BLaER1 treated with 17β-estradiol and CSF1 and Interleukin-3, amounts not matched to agents 10 nM and 100 nM (cell line): Measurements from ENCODE around the gene TPSAB1.
"Not testable (repeated sequence)": the region's sequence is repeated elsewhere in the genome, so short reads cannot be mapped to it uniquely, and the experiment has no call there.

ENCODE experiments used
- H3K27ac ChIP-seq, 11 experiments: shearing (Covaris generic); formaldehyde crosslinking; 2 replicates each; pipeline ENCODE4 v1.8.1; 2022
- H3K27me3 ChIP-seq, 11 experiments: shearing (Covaris generic); formaldehyde crosslinking; 2 replicates each; pipeline ENCODE4 v1.8.1; 2022
- H3K36me3 ChIP-seq, 11 experiments: shearing (Covaris generic); formaldehyde crosslinking; 2 replicates each; pipeline ENCODE4 v1.8.1; 2022
- H3K4me1 ChIP-seq, 10 experiments: shearing (Covaris generic); formaldehyde crosslinking; 2 replicates each; pipeline ENCODE4 v1.8.1; 2022
- H3K4me2 ChIP-seq, 11 experiments: shearing (Covaris generic); formaldehyde crosslinking; 2 replicates each; pipeline ENCODE4 v1.8.1; 2022
- H3K4me3 ChIP-seq, 10 experiments: shearing (Covaris generic); formaldehyde crosslinking; 2 replicates each; pipeline ENCODE4 v1.8.1; 2022
- H3K9ac ChIP-seq, 11 experiments: shearing (Covaris generic); formaldehyde crosslinking; 2 replicates each; pipeline ENCODE4 v1.8.1; 2022
- H3K9me3 ChIP-seq, 11 experiments: shearing (Covaris generic); formaldehyde crosslinking; replicated peaks in 1 of 11; 2 replicates each; pipeline ENCODE4 v1.8.1; 2022
- H4K20me1 ChIP-seq, 11 experiments: shearing (Covaris generic); formaldehyde crosslinking; 2 replicates each; pipeline ENCODE4 v1.8.1; 2022
- Cebpa-rat ChIP-seq, 11 experiments: shearing (Covaris generic); IDR thresholded peaks; 2 replicates each; pipeline ENCODE4 v1.8.1; 2022

Gene TPSAB1

DNA sequence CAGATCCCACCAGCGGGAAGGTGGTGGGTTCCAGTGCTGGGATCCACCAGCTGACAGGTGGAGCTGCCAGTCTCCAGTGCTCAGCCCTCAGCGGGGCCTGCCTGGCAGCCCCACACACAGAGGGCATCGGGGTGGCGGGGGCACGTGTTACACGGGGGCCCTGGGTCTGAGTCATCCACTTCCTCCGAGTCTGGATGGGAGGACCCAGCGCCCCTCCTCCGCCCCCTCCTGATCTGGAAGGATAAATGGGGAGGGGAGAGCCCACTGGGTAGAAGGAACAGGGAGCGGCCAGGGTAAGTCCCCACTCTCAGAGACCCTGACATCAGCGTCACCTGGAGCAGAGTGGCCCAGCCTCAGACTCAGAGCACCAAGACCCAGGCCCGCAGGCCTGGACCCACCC is at the start of gene TPSAB1:
TSS of gene TPSAB1 (plus strand) at position 270 of the 400 bp plus-strand sequence. CDS start 234 bp downstream, outside the sequence.
- Histone ChIP-seq H3K4me2 (peak within 1 kb of the TSS in 1 of 11 experiments; percentile 15; a peak in 2 of 22 replicates), H3K4me1 (peaks cover 0 to 11% (median 5%) of the 10 kb centered on the region in 10 experiments; a peak in 12 of 20 replicates)
- not testable (repeated sequence) for H3K27ac ChIP-seq, H3K9me3 ChIP-seq, H3K4me3 ChIP-seq, H3K27me3 ChIP-seq, H4K20me1 ChIP-seq, H3K36me3 ChIP-seq, H3K9ac ChIP-seq

DNA sequence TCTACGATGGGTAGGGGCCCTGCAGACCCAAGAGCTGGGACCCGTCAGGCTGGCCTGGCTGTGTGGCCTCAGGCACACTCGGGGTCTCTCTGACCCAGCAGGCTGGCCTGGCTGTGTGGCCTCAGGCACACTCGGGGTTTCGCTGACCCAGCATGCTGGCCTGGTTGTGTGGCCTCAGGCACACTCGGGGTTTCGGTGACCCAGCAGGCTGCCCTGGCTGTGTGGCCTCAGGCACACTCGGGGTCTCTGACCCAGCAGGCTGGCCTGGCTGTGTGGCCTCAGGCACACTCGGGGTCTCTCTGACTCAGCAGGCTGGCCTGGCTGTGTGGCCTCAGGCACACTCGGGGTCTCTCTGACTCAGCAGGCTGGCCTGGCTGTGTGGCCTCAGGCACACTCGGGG is 49.7 kb upstream of the TPSAB1 start:
- H3K4me3 ChIP-seq, H3K27me3 ChIP-seq, H3K9ac ChIP-seq, H3K36me3 ChIP-seq, H3K27ac ChIP-seq, H3K9me3 ChIP-seq: not testable (repeated sequence)
- H3K4me1 ChIP-seq = peaks cover 0 to 64% (median 37%) of the 10 kb centered on the region in 10 experiments; a peak in 16 of 20 replicates
- peak overlapping the region in 2 of 11 experiments; percentile 7 to 18; a peak in 1 of 22 replicates for H3K4me2 ChIP-seq
- H4K20me1 ChIP-seq = peaks cover 0 to 94% (median 83%) of the 10 kb centered on the region in 11 experiments; a peak in 20 of 22 replicates

DNA sequence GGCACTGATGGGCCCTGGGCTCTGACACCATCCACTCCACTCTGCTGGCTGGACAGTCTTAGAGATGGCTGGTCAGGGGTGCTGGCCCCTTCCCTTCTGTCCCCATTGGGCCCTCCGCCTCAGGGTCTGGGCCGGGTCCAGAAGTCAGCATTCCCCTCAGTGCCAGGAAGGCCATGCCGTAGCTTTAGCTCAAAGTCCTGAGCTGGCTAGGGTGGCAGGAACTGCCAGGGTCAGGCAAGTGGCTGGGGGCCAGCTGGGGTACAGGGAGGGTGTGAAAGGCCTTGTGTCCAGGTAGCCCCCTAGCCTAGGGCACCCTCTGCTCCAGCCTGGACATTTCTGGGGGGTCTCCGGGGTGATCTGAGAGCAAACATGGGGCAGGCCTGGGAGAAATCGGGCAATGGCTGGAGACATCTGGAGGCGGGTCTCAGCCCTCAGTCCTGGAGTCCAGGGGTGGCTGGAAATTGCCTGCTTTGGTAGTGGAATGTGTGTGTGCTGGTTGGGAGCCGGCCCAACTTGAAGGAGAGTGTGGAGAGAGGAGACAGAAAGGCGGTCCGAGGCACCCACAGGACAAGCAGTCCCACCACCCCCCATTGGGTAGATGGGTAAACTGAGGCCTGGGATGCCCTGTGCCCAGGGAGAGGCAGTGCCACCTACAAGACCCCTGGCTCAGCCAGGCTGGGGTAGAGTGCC is 48.0 kb upstream of the TPSAB1 start:
- H3K9me3 ChIP-seq = no peaks in the 10 kb centered on the region
- H3K4me1 ChIP-seq = peaks cover 0 to 68% (median 33%) of the 10 kb centered on the region in 10 experiments; a peak in 17 of 20 replicates
- no peak overlapping the region for H3K4me3 ChIP-seq
- no peak for TF ChIP-seq Cebpa-rat (IDR thresholded peaks at IDR 0.05)
- peaks cover 0 to 96% (median 85%) of the 10 kb centered on the region in 11 experiments; a peak in 20 of 22 replicates for H4K20me1 ChIP-seq
- no peak overlapping the region for H3K27ac ChIP-seq
- H3K9ac ChIP-seq = no peak overlapping the region
- no peaks in the 10 kb centered on the region for H3K36me3 ChIP-seq
- peak overlapping the region in 4 of 11 experiments; percentile 24 to 31 (median 30); a peak in 5 of 22 replicates for H3K4me2 ChIP-seq
- H3K27me3 ChIP-seq = peaks cover 0 to 6% (median 0%) of the 10 kb centered on the region in 11 experiments; a peak in 2 of 22 replicates

DNA sequence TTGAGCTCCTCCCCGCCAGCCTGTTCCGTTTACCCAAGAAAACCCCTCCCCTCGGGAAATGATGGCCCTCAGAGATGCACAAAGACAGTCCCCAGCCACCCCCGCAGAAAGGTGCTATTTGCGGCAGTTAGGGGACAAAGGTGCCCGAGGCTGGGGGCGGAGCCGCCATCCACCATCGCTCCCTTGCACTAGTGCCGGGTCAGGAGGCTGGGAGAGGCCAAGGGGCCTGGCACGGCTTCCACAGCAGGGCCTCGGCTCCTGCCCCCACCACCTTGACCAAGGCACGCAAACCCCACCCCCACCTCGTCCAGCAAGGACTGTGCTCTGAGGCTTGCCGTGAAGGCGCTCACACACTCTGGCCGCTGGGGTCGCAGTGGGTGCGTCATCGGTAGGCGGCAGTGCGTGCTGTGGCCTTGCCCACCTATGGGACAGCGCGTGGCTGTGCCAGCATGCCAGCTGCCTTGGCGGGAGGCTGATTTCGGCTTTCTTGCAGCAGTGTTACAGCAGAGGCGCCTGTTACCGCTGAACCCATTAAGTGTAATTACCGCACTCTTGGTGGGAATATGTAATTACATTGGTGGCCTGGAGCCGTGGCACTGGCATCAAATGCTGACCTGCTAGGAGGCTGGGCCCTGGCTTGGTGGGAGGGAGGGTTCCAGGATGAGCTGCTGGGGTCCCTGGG is 47.2 kb upstream of the TPSAB1 start:
- H3K4me1 ChIP-seq = peaks cover 0 to 60% (median 30%) of the 10 kb centered on the region in 10 experiments; a peak in 17 of 20 replicates
- H3K9me3 ChIP-seq = no peaks in the 10 kb centered on the region
- no peak for TF ChIP-seq Cebpa-rat (IDR thresholded peaks at IDR 0.05)
- no peak overlapping the region for H3K4me3 ChIP-seq
- 0 out of 22 replicates have a peak, but pooled peaks cover 0 to 4% (median 0%) of the 10 kb centered on the region in 11 experiments for H3K27me3 ChIP-seq
- H3K4me2 ChIP-seq = peak overlapping the region in 5 of 11 experiments; percentile 6 to 31 (median 29); a peak in 6 of 22 replicates
- peaks cover 0 to 96% (median 85%) of the 10 kb centered on the region in 11 experiments; a peak in 20 of 22 replicates for H4K20me1 ChIP-seq
- H3K9ac ChIP-seq = no peak overlapping the region
- no peak overlapping the region for H3K27ac ChIP-seq
- no peaks in the 10 kb centered on the region for H3K36me3 ChIP-seq

DNA sequence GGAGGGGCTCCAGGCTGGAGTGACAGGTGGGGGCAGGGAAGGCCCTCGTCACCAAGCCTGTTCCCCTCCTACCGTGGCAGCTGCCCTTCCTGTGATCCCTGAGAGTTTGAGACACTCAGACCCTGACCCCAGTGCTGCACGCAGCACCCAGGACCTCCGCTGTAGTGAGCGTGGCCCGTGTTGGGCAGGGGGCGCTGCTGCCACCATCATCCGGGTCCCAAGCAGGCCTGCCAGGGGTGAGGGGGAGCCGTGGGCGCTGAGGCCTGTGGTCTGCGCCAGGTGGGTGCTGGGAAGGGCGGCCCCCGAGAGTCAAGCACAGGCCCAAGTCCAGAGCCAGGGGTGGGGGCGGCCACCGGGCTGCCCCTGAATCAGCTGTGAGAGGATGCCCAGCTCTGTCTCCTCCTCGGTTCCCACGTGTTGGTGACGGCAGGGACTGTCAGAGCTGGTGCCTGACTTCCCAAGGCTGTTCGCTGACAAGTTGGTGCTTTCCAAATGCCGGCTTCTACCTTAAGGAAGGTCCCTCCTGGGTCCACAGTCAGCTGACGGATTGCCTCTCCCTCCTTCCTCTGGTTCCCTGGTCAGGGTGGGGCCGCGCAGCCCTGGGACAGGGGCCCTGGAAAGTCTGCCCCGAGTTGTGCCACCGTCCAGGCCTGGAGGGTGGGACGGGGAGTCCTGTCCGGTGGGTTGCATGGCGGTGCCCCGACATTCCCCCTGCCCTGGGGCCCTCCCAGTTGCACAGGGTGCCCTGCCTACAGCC is 46.5 kb upstream of the TPSAB1 start:
- H3K4me3 ChIP-seq = no peak overlapping the region
- no peaks in the 10 kb centered on the region for H3K36me3 ChIP-seq
- TF ChIP-seq Cebpa-rat (IDR thresholded peaks at IDR 0.05) = no peak
- H3K27me3 ChIP-seq = 0 out of 22 replicates have a peak, but pooled peaks cover 0 to under 1% (median 0%) of the 10 kb centered on the region in 11 experiments
- H3K27ac ChIP-seq = no peak overlapping the region
- H3K9me3 ChIP-seq = no peaks in the 10 kb centered on the region
- peak overlapping the region in 1 of 11 experiments; percentile 24; a peak in 1 of 22 replicates for H3K4me2 ChIP-seq
- H3K9ac ChIP-seq = no peak overlapping the region
- peaks cover 0 to 91% (median 80%) of the 10 kb centered on the region in 11 experiments; a peak in 20 of 22 replicates for H4K20me1 ChIP-seq
- H3K4me1 ChIP-seq = peaks cover 0 to 53% (median 24%) of the 10 kb centered on the region in 10 experiments; a peak in 17 of 20 replicates

DNA sequence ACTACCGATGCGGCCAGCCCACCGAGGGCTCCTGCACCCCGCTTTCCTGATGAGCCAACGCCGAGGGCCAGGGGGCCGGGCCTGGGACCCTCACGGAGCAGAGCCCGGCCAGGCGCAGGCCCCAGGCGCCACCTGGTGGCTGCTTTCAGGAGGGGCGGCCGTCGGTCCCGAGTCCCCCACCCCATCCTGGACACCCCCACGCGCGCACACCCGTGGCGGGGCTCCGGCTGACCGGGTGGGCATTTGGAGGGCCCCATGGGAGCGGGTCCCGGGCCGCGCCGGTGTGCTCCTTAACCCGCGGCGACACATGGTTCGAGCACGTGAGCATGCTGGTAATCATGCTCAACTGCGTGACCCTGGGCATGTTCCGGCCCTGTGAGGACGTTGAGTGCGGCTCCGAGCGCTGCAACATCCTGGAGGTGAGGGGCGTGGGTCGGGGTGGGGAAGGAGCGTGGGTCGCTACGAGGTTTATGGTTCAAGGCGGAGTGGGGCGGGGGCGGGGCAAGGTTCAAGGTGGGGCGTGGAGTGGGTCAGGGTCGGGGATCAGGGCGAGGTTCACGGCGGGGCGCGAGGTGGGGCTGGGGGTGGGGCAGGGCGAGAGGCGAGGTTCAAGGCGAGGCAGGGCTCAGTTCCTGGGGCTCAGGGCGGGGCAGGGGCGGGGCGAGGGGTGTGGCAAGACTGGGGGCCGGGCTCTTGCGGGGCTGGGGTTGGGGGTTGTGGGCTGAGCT is 45.7 kb upstream of the TPSAB1 start:
- Histone ChIP-seq H3K9ac (no peak overlapping the region), H3K4me2 (no peak overlapping the region), H3K36me3 (no peaks in the 10 kb centered on the region), H3K4me1 (peaks cover 0 to 45% (median 17%) of the 10 kb centered on the region in 10 experiments; a peak in 14 of 20 replicates), H3K27me3 (no peaks in the 10 kb centered on the region), H3K9me3 (no peaks in the 10 kb centered on the region), H3K4me3 (no peak overlapping the region), H4K20me1 (peaks cover 0 to 87% (median 72%) of the 10 kb centered on the region in 11 experiments; a peak in 19 of 22 replicates), H3K27ac (no peak overlapping the region)
- no peak for TF ChIP-seq Cebpa-rat (IDR thresholded peaks at IDR 0.05)

DNA sequence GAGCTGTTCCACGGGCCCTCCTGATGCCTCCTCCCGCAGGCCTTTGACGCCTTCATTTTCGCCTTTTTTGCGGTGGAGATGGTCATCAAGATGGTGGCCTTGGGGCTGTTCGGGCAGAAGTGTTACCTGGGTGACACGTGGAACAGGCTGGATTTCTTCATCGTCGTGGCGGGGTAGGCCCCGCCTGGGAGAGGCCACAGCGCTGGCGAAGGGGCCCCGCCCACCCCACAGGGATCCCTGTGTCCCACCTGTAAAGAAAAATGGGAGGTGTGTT is 45.2 kb upstream of the TPSAB1 start:
- no peak for TF ChIP-seq Cebpa-rat (IDR thresholded peaks at IDR 0.05)
- peaks cover 0 to 83% (median 67%) of the 10 kb centered on the region in 11 experiments; a peak in 19 of 22 replicates for H4K20me1 ChIP-seq
- H3K9ac ChIP-seq = no peak overlapping the region
- no peak overlapping the region for H3K27ac ChIP-seq
- no peak overlapping the region for H3K4me3 ChIP-seq
- no peaks in the 10 kb centered on the region for H3K27me3 ChIP-seq
- no peaks in the 10 kb centered on the region; a peak in 1 of 22 replicates for H3K36me3 ChIP-seq
- H3K9me3 ChIP-seq = no peaks in the 10 kb centered on the region
- H3K4me2 ChIP-seq = no peak overlapping the region
- peaks cover 0 to 40% (median 14%) of the 10 kb centered on the region in 10 experiments; a peak in 14 of 20 replicates for H3K4me1 ChIP-seq

DNA sequence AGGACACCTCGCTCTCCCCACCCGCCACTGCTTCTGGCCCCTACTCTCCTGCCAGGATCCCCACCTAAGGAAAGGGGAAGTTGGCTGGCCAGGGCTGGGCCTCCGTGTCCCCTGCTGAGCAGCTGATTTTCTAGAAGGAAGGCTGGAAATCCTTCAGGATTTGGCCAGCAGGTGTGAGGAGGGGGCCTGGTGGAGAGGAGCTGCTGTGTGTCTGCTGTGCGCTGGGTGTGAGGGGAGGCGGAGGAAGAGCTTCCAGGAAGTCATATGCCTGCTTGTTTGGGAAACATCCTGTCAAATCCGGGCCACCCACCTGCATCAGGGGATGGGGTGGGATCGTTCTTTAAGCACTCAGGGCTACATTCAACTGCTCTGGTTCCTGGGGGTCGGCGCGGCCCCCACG is 44.0 kb upstream of the TPSAB1 start:
- Histone ChIP-seq H3K36me3 (peaks cover 0 to 5% (median 0%) of the 10 kb centered on the region in 11 experiments; a peak in 5 of 22 replicates), H3K4me2 (no peak overlapping the region; a peak in 1 of 22 replicates), H4K20me1 (peaks cover 0 to 74% (median 60%) of the 10 kb centered on the region in 11 experiments; a peak in 18 of 22 replicates), H3K27me3 (no peaks in the 10 kb centered on the region), H3K9ac (no peak overlapping the region), H3K9me3 (no peaks in the 10 kb centered on the region), H3K27ac (no peak overlapping the region), H3K4me3 (no peak overlapping the region), H3K4me1 (peaks cover 0 to 36% (median 13%) of the 10 kb centered on the region in 10 experiments; a peak in 14 of 20 replicates)
- no peak for TF ChIP-seq Cebpa-rat (IDR thresholded peaks at IDR 0.05)
